Vagina (tissue), 2 donors: ENCODE measurements around the gene RPS14.

ENCODE experiments used
- POLR2A ChIP-seq, 2 donors: fragments of 450-650 bp; IDR thresholded peaks; one replicate each; pipeline ENCODE4 v1.6.1; 2017; ENCODE audit warnings: antibody characterized with exemption in 2 of 2, mild to moderate bottlenecking in 2 of 2, moderate library complexity in 2 of 2
- POLR2AphosphoS5 ChIP-seq, 2 donors: sonication (generic); formaldehyde crosslinking; IDR thresholded peaks; one replicate each; pipeline ENCODE4 v1.9.0; 2017; ENCODE audit warnings: antibody characterized with exemption in 2 of 2, mild to moderate bottlenecking in 2 of 2, low read depth in 1 of 2; ENCODE audit not compliant: insufficient read depth in 1 of 2
- TF ChIP-seq, protein P1 (sequence below), 3 experiments: fragments of 450-650 bp in 2 of 3; fragments of 200-600 bp in 1 of 3; sonication (generic) in 1 of 3; IDR thresholded peaks; one replicate each; pipeline ENCODE4 v1.5.1; 2017 to 2019; ENCODE audit warnings: antibody characterized with exemption in 3 of 3, mild to moderate bottlenecking in 2 of 3, moderate library complexity in 2 of 3

GRCh38 chr5:150431574-150431973 is 18.0 kb downstream of the RPS14 start:
- TF ChIP-seq POLR2A (IDR thresholded peaks at IDR 0.05) (no peak), POLR2AphosphoS5 (IDR thresholded peaks at IDR 0.05; ENCODE audit: insufficient read depth in 1 of 2, low read depth in 1 of 2) (no peak)
- TF ChIP-seq, protein P1, sequence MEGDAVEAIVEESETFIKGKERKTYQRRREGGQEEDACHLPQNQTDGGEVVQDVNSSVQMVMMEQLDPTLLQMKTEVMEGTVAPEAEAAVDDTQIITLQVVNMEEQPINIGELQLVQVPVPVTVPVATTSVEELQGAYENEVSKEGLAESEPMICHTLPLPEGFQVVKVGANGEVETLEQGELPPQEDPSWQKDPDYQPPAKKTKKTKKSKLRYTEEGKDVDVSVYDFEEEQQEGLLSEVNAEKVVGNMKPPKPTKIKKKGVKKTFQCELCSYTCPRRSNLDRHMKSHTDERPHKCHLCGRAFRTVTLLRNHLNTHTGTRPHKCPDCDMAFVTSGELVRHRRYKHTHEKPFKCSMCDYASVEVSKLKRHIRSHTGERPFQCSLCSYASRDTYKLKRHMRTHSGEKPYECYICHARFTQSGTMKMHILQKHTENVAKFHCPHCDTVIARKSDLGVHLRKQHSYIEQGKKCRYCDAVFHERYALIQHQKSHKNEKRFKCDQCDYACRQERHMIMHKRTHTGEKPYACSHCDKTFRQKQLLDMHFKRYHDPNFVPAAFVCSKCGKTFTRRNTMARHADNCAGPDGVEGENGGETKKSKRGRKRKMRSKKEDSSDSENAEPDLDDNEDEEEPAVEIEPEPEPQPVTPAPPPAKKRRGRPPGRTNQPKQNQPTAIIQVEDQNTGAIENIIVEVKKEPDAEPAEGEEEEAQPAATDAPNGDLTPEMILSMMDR (IDR thresholded peaks at IDR 0.05), result no peak
